Astrocyte of the cerebellum (primary cell): ENCODE results near the gene KRTAP10-8.

Source experiments
- DNase-seq: peaks from one replicate; pipeline ENCODE4 v3.0.0-alpha.2; 2011; ENCODE audit warnings: low read depth
- H3K4me3 ChIP-seq: 2 replicates; pipeline ENCODE4 v1.5.1; 2011; ENCODE audit warnings: mild to moderate bottlenecking, low read depth, low read length, moderate library complexity
- in situ Hi-C: cut with HindIII; loops from 2 replicates; pipeline ENCODE4 v1.10.0; 2017; ENCODE audit warnings: low sequenced_read_pairs
- TF ChIP-seq, protein P1 (sequence below): IDR thresholded peaks from 2 replicates; pipeline ENCODE4 v1.5.1; 2012; ENCODE audit warnings: low read length, low read depth, moderate library complexity, mild to moderate bottlenecking; ENCODE audit errors: missing control alignments

Gene KRTAP10-8

DNA sequence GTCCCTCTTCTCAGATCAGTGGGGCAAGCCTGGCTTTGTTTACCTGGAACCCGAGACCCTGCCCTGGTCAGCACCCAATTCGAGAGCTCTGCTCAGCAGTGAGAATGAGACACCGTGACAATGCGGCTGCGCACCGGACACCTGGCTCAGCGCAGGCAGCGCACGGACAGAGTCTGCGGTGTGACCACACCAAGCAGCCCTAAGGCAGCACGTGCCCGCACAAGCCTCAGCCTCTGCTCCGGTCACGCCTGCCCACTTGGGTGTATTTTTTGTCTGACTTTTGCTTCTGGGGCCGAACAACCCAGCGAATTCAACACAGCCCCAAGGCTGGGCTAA lies 4.7 kb downstream of the KRTAP10-8 start:
- no peak overlapping the region for H3K4me3 ChIP-seq
- TF ChIP-seq, protein P1, sequence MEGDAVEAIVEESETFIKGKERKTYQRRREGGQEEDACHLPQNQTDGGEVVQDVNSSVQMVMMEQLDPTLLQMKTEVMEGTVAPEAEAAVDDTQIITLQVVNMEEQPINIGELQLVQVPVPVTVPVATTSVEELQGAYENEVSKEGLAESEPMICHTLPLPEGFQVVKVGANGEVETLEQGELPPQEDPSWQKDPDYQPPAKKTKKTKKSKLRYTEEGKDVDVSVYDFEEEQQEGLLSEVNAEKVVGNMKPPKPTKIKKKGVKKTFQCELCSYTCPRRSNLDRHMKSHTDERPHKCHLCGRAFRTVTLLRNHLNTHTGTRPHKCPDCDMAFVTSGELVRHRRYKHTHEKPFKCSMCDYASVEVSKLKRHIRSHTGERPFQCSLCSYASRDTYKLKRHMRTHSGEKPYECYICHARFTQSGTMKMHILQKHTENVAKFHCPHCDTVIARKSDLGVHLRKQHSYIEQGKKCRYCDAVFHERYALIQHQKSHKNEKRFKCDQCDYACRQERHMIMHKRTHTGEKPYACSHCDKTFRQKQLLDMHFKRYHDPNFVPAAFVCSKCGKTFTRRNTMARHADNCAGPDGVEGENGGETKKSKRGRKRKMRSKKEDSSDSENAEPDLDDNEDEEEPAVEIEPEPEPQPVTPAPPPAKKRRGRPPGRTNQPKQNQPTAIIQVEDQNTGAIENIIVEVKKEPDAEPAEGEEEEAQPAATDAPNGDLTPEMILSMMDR, result no peak
- in situ Hi-C loops, result no loop called here
- DNase-seq, result no peak

DNA sequence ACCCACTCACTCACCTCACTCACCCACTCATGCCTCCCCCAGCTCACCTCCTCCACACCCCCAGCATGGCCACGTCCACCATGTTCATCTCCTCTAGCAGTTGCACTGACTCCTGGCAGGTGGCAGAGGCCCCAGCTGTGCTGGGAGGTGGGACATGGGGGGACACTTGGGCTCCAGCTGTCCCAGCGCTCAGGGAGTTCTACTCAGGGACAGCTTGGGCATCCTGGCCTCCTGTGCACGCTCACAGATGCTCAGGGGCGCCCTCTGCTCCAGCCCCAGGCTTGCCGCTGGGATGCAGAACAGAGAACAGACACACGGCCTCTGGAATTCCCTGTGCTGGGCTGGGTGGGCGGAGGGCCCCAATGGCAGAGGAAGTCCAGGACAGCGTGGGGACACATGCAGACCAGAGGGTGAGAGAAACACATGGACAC lies 5.2 kb downstream of the KRTAP10-8 start:
- no peak overlapping the region for H3K4me3 ChIP-seq
- DNase-seq, result no peak
- TF ChIP-seq, protein P1, result no peak
- in situ Hi-C loops, result no loop called here

- in situ Hi-C loops, result no loop called here
- TF ChIP-seq, protein P1, result no peak
- H3K4me3 ChIP-seq, result no peak overlapping the region
- DNase-seq, result no peak
These were observed 6.6 kb downstream of the KRTAP10-8 start for GRCh38 chr21:44618504-44618903.

GRCh38 chr21:44618909-44619308 lies 7.0 kb downstream of the KRTAP10-8 start:
- H3K4me3 ChIP-seq, result no peak overlapping the region
- no peak for DNase-seq
- TF ChIP-seq, protein P1, result no peak
- in situ Hi-C loops, result no loop called here

DNA sequence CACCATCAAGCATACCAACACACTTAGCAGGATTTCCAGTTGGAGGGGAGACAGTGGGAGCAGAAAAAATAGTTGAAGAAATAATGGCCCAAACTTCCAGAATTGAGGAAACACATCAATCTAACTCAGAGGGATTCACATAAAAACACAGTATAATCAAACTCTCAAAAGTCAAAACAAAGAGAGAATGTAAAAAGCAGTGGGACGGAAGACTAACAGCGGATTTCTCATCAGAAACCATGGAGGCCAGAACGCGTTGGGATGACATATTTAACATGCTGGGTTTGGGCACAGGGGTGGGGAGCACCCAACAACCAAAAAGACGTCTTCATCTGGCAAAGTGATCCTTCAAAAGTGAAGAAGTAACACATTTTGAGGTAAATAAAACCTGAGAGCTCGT lies 8.0 kb downstream of the KRTAP10-8 start:
- TF ChIP-seq, protein P1, result no peak
- in situ Hi-C loops, result no loop called here
- DNase-seq, result no peak

DNA sequence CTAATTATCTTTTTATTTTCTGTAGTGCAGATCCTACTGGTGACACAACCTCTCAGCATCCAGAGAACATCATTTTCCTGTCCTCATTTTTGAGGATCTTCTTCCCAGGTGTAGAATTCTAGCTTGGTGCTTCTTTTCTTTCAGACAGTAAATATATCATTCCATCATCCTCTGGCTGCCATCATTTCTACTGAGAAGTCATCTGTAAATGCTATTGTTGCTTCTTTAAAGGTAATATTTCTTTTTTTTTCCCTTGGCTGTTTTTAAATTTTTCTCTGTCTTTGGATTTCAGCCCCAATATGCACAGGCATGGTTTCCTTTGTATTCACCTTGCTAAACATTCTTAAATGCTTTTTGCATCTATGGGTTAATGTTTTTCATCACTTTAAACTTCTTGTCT lies 11.7 kb downstream of the KRTAP10-8 start:
- in situ Hi-C loops, result no loop called here
- no peak overlapping the region for H3K4me3 ChIP-seq
- TF ChIP-seq, protein P1, result no peak
- no peak for DNase-seq

More for the DNA sequence above, 8.0 kb downstream of the KRTAP10-8 start:
- no peak overlapping the region for H3K4me3 ChIP-seq

- in situ Hi-C loops, result no loop called here
- TF ChIP-seq, protein P1, result no peak
These were observed 13.9 kb downstream of the KRTAP10-8 start for GRCh38 chr21:44625756-44626155.

More at GRCh38 chr21:44625756-44626155, 13.9 kb downstream of the KRTAP10-8 start:
- no peak overlapping the region for H3K4me3 ChIP-seq
- no peak for DNase-seq
